ENCODE measurements around the gene MCMBP.

The MCMBP gene

GRCh38 chr10:119832951-119833350 lies 39.7 kb downstream of the MCMBP start (continued):
- TF ChIP-seq ZNF391 (tag by site-specific recombination; IDR thresholded peaks at IDR 0.05; ENCODE audit: borderline replicate concordance, low read depth) = no peak
- TF ChIP-seq MEIS1 (CRISPR knock-in tag; IDR thresholded peaks at IDR 0.05; ENCODE audit: borderline replicate concordance) = no peak

- Histone ChIP-seq H3K36me3 (ENCODE audit: control insufficient read depth in 2 of 2, insufficient read depth in 1 of 2, low read length in 2 of 2) (peaks cover 66 to 98% of the 10 kb centered on the region in 2 experiments), H3K9me3 (ENCODE audit: control insufficient read depth, insufficient read depth, low read depth, low read length) (no peaks in the 10 kb centered on the region), H3K4me1 (ENCODE audit: control insufficient read depth, insufficient read depth, low read length) (no peaks in the 10 kb centered on the region), H3K4me3 (ENCODE audit: low read depth, low read length) (no peak overlapping the region), H3K27ac (ENCODE audit: extremely low read depth, low read depth, low read length) (no peak overlapping the region)
- TF ChIP-seq ZNF473 (tag by site-specific recombination; IDR thresholded peaks at IDR 0.05) (no peak), ZNF670 (tag by site-specific recombination; IDR thresholded peaks at IDR 0.05; ENCODE audit: low read depth) (no peak), ZNF692 (tag by site-specific recombination; IDR thresholded peaks at IDR 0.05) (no peak), ZNF555 (tag by site-specific recombination; conservative IDR thresholded peaks at IDR 0.05) (no peak), SP2 (tag by site-specific recombination; IDR thresholded peaks at IDR 0.05) (no peak), ZNF624 (tag by site-specific recombination; IDR thresholded peaks at IDR 0.05) (no peak), ZNF549 (tag by site-specific recombination; IDR thresholded peaks at IDR 0.05) (no peak), ZNF776 (tag by site-specific recombination; IDR thresholded peaks at IDR 0.05; ENCODE audit: borderline replicate concordance) (no peak), ZNF777 (tag by site-specific recombination; IDR thresholded peaks at IDR 0.05; ENCODE audit: borderline replicate concordance) (no peak), ZNF521 (tag by site-specific recombination; IDR thresholded peaks at IDR 0.05) (no peak), ZNF629 (tag by site-specific recombination; IDR thresholded peaks at IDR 0.05) (no peak), ZFP41 (tag by site-specific recombination; IDR thresholded peaks at IDR 0.05; ENCODE audit: borderline replicate concordance) (no peak)
- TF ChIP-seq, protein P1, sequence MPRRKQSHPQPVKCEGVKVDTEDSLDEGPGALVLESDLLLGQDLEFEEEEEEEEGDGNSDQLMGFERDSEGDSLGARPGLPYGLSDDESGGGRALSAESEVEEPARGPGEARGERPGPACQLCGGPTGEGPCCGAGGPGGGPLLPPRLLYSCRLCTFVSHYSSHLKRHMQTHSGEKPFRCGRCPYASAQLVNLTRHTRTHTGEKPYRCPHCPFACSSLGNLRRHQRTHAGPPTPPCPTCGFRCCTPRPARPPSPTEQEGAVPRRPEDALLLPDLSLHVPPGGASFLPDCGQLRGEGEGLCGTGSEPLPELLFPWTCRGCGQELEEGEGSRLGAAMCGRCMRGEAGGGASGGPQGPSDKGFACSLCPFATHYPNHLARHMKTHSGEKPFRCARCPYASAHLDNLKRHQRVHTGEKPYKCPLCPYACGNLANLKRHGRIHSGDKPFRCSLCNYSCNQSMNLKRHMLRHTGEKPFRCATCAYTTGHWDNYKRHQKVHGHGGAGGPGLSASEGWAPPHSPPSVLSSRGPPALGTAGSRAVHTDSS (tag by site-specific recombination; IDR thresholded peaks at IDR 0.05) = no peak
- TF ChIP-seq, protein P2, sequence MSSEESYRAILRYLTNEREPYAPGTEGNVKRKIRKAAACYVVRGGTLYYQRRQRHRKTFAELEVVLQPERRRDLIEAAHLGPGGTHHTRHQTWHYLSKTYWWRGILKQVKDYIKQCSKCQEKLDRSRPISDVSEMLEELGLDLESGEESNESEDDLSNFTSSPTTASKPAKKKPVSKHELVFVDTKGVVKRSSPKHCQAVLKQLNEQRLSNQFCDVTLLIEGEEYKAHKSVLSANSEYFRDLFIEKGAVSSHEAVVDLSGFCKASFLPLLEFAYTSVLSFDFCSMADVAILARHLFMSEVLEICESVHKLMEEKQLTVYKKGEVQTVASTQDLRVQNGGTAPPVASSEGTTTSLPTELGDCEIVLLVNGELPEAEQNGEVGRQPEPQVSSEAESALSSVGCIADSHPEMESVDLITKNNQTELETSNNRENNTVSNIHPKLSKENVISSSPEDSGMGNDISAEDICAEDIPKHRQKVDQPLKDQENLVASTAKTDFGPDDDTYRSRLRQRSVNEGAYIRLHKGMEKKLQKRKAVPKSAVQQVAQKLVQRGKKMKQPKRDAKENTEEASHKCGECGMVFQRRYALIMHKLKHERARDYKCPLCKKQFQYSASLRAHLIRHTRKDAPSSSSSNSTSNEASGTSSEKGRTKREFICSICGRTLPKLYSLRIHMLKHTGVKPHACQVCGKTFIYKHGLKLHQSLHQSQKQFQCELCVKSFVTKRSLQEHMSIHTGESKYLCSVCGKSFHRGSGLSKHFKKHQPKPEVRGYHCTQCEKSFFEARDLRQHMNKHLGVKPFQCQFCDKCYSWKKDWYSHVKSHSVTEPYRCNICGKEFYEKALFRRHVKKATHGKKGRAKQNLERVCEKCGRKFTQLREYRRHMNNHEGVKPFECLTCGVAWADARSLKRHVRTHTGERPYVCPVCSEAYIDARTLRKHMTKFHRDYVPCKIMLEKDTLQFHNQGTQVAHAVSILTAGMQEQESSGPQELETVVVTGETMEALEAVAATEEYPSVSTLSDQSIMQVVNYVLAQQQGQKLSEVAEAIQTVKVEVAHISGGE (tag by site-specific recombination; conservative IDR thresholded peaks at IDR 0.05; ENCODE audit: low read depth) = no peak
- TF ChIP-seq, protein P3, sequence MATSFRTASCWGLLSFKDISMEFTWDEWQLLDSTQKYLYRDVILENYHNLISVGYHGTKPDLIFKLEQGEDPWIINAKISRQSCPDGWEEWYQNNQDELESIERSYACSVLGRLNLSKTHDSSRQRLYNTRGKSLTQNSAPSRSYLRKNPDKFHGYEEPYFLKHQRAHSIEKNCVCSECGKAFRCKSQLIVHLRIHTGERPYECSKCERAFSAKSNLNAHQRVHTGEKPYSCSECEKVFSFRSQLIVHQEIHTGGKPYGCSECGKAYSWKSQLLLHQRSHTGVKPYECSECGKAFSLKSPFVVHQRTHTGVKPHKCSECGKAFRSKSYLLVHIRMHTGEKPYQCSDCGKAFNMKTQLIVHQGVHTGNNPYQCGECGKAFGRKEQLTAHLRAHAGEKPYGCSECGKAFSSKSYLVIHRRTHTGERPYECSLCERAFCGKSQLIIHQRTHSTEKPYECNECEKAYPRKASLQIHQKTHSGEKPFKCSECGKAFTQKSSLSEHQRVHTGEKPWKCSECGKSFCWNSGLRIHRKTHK (tag by site-specific recombination; IDR thresholded peaks at IDR 0.05) = no peak
- ChIA-PET POLR2A (no interaction called here), CTCF (interaction anchor here (0.9 to 2.1 kb wide), 3 partner anchors 13 to 62 kb away, joined by 3 to 7 read pairs (median 3); no protein-coding TSS in a partner anchor)
Observed at GRCh38 chr10:119831656-119832055, 41.0 kb downstream of the MCMBP start.

Data from HEK293 (cell line).